Activated T-cell treated with anti-CD3 and anti-CD28 coated beads, Interleukin-2, amount 50 U/mL, for 4 hours (primary cell): ENCODE measurements around the gene RNASEH2C. TPM values are rescaled to one million over a fixed set of nuclear protein-coding genes. Genes with fewer than 3 reads are reported as not detected.
"Not testable (repeated sequence)": the region's sequence is repeated elsewhere in the genome, so short reads cannot be mapped to it uniquely, and the experiment has no call there.

ENCODE experiments used
- ATAC-seq, 2 donors: fragments of 200-7000 bp; cut with Tn5 transposase; one replicate each; pipeline ENCODE4 v1.10.0; 2021
- DNase-seq: peaks from one replicate; pipeline ENCODE4 v3.0.0-alpha.2; 2020
- H3K27me3 Mint-ChIP-seq: one replicate; pipeline ENCODE4 v1.8.0; 2021; ENCODE audit warnings: low read depth, mixed read lengths
- H3K36me3 Mint-ChIP-seq: one replicate; pipeline ENCODE4 v1.8.0; 2022; ENCODE audit warnings: mixed read lengths; ENCODE audit not compliant: insufficient read depth
- H3K4me1 Mint-ChIP-seq: one replicate; pipeline ENCODE4 v1.8.0; 2021; ENCODE audit warnings: low read depth, mixed read lengths
- H3K4me3 Mint-ChIP-seq: one replicate; pipeline ENCODE4 v1.8.0; 2021; ENCODE audit warnings: mild to moderate bottlenecking, moderate library complexity, mixed read lengths
- H3K9me3 Mint-ChIP-seq: one replicate; pipeline ENCODE4 v1.8.0; 2021; ENCODE audit warnings: mixed read lengths
- total RNA-seq, 3 donors: library from RNA; stranded (reverse); gene quantifications; one replicate each; pipeline ENCODE4 v1.2.1, GENCODE V29; 2021

RNASEH2C gene
- total RNA-seq, 3 donors from 2014 or later, result 95.6 to 122 (median 115) TPM

GRCh38 chr11:65711785-65712632, 8.6 kb downstream of the RNASEH2C start, which contains the start of gene KAT5:
Gene KAT5 (plus strand): TSS chr11:65712252. CDS start chr11:65712268, 16 bp downstream.
- H3K4me3 Mint-ChIP-seq, result peak within 1 kb of the TSS; percentile 89

GRCh38 chr11:65710421-65710820, 10.2 kb downstream of the RNASEH2C start:
- no peaks in the 10 kb centered on the region for H3K9me3 Mint-ChIP-seq
- peaks cover 25% of the 10 kb centered on the region for H3K4me1 Mint-ChIP-seq
- peaks cover 16% of the 10 kb centered on the region for H3K36me3 Mint-ChIP-seq
- DNase-seq (no peak), ATAC-seq (no peak)
- H3K4me3 Mint-ChIP-seq, result no peak overlapping the region
- no peaks in the 10 kb centered on the region for H3K27me3 Mint-ChIP-seq

More at GRCh38 chr11:65711785-65712632, 8.6 kb downstream of the RNASEH2C start, which contains the start of gene KAT5:
- H3K9me3 Mint-ChIP-seq, result no peaks in the 10 kb centered on the region
- H3K4me1 Mint-ChIP-seq, result peaks cover 22% of the 10 kb centered on the region
- no peaks in the 10 kb centered on the region for H3K27me3 Mint-ChIP-seq
- peaks cover 23% of the 10 kb centered on the region for H3K36me3 Mint-ChIP-seq
- ATAC-seq, result peak; percentile 89 to 92
- DNase-seq, result peak; percentile 96

- Mint-ChIP-seq H3K9me3 (no peaks in the 10 kb centered on the region), H3K4me1 (peaks cover 25% of the 10 kb centered on the region), H3K27me3 (no peaks in the 10 kb centered on the region), H3K36me3 (peaks cover 9% of the 10 kb centered on the region), H3K4me3 (no peak overlapping the region)
- DNase-seq (no peak), ATAC-seq (no peak)
Measured at GRCh38 chr11:65709661-65710060, 10.9 kb downstream of the RNASEH2C start.

GRCh38 chr11:65708451-65708850, 12.1 kb downstream of the RNASEH2C start:
- DNase-seq (no peak), ATAC-seq (no peak)
- H3K27me3 Mint-ChIP-seq, result no peaks in the 10 kb centered on the region
- H3K36me3 Mint-ChIP-seq, result peaks cover under 1% of the 10 kb centered on the region
- H3K4me3 Mint-ChIP-seq, result no peak overlapping the region
- H3K9me3 Mint-ChIP-seq, result no peaks in the 10 kb centered on the region
- peaks cover 18% of the 10 kb centered on the region for H3K4me1 Mint-ChIP-seq

GRCh38 chr11:65707002-65707401, 13.6 kb downstream of the RNASEH2C start:
- H3K4me3 Mint-ChIP-seq, DNase-seq, H3K9me3 Mint-ChIP-seq, H3K4me1 Mint-ChIP-seq, H3K27me3 Mint-ChIP-seq, ATAC-seq, H3K36me3 Mint-ChIP-seq: not testable (repeated sequence)

GRCh38 chr11:65706303-65706763, 14.3 kb downstream of the RNASEH2C start:
- not testable (repeated sequence) for H3K36me3 Mint-ChIP-seq, H3K9me3 Mint-ChIP-seq, ATAC-seq, H3K27me3 Mint-ChIP-seq, H3K4me1 Mint-ChIP-seq, H3K4me3 Mint-ChIP-seq
- peak; percentile 68 for DNase-seq

GRCh38 chr11:65703846-65704245, 16.8 kb downstream of the RNASEH2C start:
- no peak for ATAC-seq
- H3K4me1 Mint-ChIP-seq, result peaks cover 5% of the 10 kb centered on the region
- H3K9me3 Mint-ChIP-seq, result no peaks in the 10 kb centered on the region
- no peak for DNase-seq
- H3K4me3 Mint-ChIP-seq, result no peak overlapping the region
- H3K36me3 Mint-ChIP-seq, result no peaks in the 10 kb centered on the region
- H3K27me3 Mint-ChIP-seq, result no peaks in the 10 kb centered on the region

- no peak overlapping the region for H3K4me3 Mint-ChIP-seq
- H3K27me3 Mint-ChIP-seq, result no peaks in the 10 kb centered on the region
- H3K4me1 Mint-ChIP-seq, result peaks cover under 1% of the 10 kb centered on the region
- no peak for DNase-seq
- no peaks in the 10 kb centered on the region for H3K36me3 Mint-ChIP-seq
- H3K9me3 Mint-ChIP-seq, result no peaks in the 10 kb centered on the region
- ATAC-seq, result no peak
Measured at GRCh38 chr11:65701686-65702085, 18.9 kb downstream of the RNASEH2C start.

GRCh38 chr11:65700399-65700798, 20.2 kb downstream of the RNASEH2C start:
- H3K9me3 Mint-ChIP-seq, result no peaks in the 10 kb centered on the region
- H3K4me1 Mint-ChIP-seq, result no peaks in the 10 kb centered on the region
- ATAC-seq, result no peak
- H3K4me3 Mint-ChIP-seq, result no peak overlapping the region
- no peak for DNase-seq
- no peaks in the 10 kb centered on the region for H3K27me3 Mint-ChIP-seq
- H3K36me3 Mint-ChIP-seq, result no peaks in the 10 kb centered on the region

GRCh38 chr11:65699306-65699705, 21.3 kb downstream of the RNASEH2C start:
- ATAC-seq (no peak), DNase-seq (no peak)
- no peaks in the 10 kb centered on the region for H3K36me3 Mint-ChIP-seq
- no peak overlapping the region for H3K4me3 Mint-ChIP-seq
- no peaks in the 10 kb centered on the region for H3K9me3 Mint-ChIP-seq
- no peaks in the 10 kb centered on the region for H3K4me1 Mint-ChIP-seq
- H3K27me3 Mint-ChIP-seq, result no peaks in the 10 kb centered on the region

GRCh38 chr11:65698205-65698604, 22.4 kb downstream of the RNASEH2C start:
- H3K4me1 Mint-ChIP-seq, result no peaks in the 10 kb centered on the region
- no peaks in the 10 kb centered on the region for H3K9me3 Mint-ChIP-seq
- no peak for ATAC-seq
- DNase-seq, result no peak
- no peaks in the 10 kb centered on the region for H3K27me3 Mint-ChIP-seq
- H3K36me3 Mint-ChIP-seq, result no peaks in the 10 kb centered on the region
- no peak overlapping the region for H3K4me3 Mint-ChIP-seq

GRCh38 chr11:65696802-65697552, 23.6 kb downstream of the RNASEH2C start:
- DNase-seq (no peak), ATAC-seq (no peak)
- no peaks in the 10 kb centered on the region for H3K36me3 Mint-ChIP-seq
- no peak overlapping the region for H3K4me3 Mint-ChIP-seq
- no peaks in the 10 kb centered on the region for H3K4me1 Mint-ChIP-seq
- H3K9me3 Mint-ChIP-seq, result no peaks in the 10 kb centered on the region
- no peaks in the 10 kb centered on the region for H3K27me3 Mint-ChIP-seq

GRCh38 chr11:65695459-65696241, 24.9 kb downstream of the RNASEH2C start:
- no peak for DNase-seq
- Mint-ChIP-seq H3K4me3 (no peak overlapping the region), H3K36me3 (no peaks in the 10 kb centered on the region), H3K27me3 (no peaks in the 10 kb centered on the region), H3K9me3 (no peaks in the 10 kb centered on the region), H3K4me1 (no peaks in the 10 kb centered on the region)
- no peak for ATAC-seq

- no peak for ATAC-seq
- H3K36me3 Mint-ChIP-seq, result no peaks in the 10 kb centered on the region
- no peak overlapping the region for H3K4me3 Mint-ChIP-seq
- H3K9me3 Mint-ChIP-seq, result no peaks in the 10 kb centered on the region
- no peaks in the 10 kb centered on the region for H3K27me3 Mint-ChIP-seq
- H3K4me1 Mint-ChIP-seq, result no peaks in the 10 kb centered on the region
- no peak for DNase-seq
Measured at GRCh38 chr11:65692367-65692766, 28.2 kb downstream of the RNASEH2C start.
